Cardiac fibroblast (primary cell): ENCODE measurements around the gene MB.
A peak's percentile ranks its signal among the peaks of the same experiment; 100 is the strongest.

ENCODE experiments used
- DNase-seq, 2 donors: peaks; one replicate each; pipeline versions ENCODE4 v3.0.0 to v3.0.0-alpha.2; 2010; ENCODE audit warnings: low read depth in 2 of 2
- H3K4me3 ChIP-seq, 2 donors: replicated peaks in 1 of 2; 1 replicate in 1 of 2; 2 replicates in 1 of 2; pipeline ENCODE4 v1.5.1; 2011; ENCODE audit warnings: low read depth in 2 of 2, low read length in 2 of 2, mild to moderate bottlenecking in 2 of 2, moderate library complexity in 1 of 2
- TF ChIP-seq, protein P1 (sequence below): IDR thresholded peaks from one replicate; pipeline ENCODE4 v1.5.1; 2011; ENCODE audit warnings: low read depth, mild to moderate bottlenecking, low read length, inconsistent platforms

The MB gene

DNA sequence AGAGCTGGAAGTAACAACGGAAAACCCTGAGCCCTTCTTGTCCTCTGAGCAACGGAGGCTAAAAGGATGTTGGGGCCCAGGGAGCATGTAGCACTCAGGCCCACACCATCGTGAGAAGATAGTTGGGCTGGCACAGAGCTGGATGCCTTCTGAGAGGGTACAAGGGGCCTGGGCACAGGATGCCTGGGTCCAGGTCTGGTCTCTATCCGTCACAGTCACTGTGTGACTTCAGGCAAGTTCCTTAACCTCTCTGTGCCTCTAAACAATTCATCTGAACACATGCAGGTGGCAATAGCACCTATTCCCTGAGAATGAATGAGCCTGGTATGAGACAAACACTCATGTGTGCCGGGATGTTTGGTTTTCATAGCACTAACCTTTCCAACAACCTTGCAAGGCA is 29.2 kb downstream of the MB start:
- TF ChIP-seq, protein P1, sequence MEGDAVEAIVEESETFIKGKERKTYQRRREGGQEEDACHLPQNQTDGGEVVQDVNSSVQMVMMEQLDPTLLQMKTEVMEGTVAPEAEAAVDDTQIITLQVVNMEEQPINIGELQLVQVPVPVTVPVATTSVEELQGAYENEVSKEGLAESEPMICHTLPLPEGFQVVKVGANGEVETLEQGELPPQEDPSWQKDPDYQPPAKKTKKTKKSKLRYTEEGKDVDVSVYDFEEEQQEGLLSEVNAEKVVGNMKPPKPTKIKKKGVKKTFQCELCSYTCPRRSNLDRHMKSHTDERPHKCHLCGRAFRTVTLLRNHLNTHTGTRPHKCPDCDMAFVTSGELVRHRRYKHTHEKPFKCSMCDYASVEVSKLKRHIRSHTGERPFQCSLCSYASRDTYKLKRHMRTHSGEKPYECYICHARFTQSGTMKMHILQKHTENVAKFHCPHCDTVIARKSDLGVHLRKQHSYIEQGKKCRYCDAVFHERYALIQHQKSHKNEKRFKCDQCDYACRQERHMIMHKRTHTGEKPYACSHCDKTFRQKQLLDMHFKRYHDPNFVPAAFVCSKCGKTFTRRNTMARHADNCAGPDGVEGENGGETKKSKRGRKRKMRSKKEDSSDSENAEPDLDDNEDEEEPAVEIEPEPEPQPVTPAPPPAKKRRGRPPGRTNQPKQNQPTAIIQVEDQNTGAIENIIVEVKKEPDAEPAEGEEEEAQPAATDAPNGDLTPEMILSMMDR, result no peak
- no peak for DNase-seq

DNA sequence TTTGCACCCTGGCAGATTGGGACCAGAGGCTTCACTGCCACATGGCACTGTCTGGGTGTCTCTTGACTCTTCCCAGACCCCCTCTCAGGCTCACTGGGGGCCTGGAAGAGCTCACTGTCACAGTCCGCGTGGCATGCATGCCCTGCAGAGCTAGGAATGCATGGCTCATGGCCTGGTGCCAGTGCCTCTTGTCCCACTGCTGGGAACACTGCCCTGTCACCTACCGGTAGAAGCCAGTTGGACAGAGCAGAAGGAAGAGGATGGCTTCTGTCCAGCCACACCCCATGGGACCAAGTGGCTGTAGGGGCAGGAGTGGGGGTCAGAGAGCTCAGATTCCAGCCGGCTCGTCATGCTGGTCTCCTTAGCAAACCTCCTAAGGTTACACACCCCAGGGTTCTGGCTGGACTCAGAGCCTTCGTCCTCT is 29.7 kb downstream of the MB start:
- TF ChIP-seq, protein P1, result no peak
- DNase-seq, result peak in 1 of 2 donors; percentile 35

More for the DNA sequence above, 29.2 kb downstream of the MB start:
- H3K4me3 ChIP-seq, result no peak overlapping the region

DNA sequence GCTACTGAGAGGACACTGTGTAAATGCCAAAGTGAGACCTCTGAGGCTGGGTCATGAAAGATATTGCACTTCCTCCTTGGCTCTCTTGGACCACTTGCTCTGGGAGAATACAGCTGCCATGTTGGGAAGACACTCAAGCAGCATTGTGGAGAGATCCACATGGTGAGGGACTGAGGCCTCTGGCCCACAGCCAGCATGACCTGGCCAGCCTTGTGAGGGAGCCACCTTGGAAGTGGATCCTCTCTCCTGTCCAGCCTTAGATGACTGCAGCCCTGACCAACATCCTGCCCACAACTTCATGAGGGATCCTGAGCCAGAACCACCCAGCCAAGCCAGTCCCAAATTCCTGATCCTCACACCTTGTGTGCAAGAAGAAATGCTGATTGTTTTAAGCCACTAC is 30.4 kb downstream of the MB start:
- TF ChIP-seq, protein P1, result no peak
- H3K4me3 ChIP-seq, result no peak overlapping the region

More for the DNA sequence above, 29.7 kb downstream of the MB start:
- no peak overlapping the region for H3K4me3 ChIP-seq

DNA sequence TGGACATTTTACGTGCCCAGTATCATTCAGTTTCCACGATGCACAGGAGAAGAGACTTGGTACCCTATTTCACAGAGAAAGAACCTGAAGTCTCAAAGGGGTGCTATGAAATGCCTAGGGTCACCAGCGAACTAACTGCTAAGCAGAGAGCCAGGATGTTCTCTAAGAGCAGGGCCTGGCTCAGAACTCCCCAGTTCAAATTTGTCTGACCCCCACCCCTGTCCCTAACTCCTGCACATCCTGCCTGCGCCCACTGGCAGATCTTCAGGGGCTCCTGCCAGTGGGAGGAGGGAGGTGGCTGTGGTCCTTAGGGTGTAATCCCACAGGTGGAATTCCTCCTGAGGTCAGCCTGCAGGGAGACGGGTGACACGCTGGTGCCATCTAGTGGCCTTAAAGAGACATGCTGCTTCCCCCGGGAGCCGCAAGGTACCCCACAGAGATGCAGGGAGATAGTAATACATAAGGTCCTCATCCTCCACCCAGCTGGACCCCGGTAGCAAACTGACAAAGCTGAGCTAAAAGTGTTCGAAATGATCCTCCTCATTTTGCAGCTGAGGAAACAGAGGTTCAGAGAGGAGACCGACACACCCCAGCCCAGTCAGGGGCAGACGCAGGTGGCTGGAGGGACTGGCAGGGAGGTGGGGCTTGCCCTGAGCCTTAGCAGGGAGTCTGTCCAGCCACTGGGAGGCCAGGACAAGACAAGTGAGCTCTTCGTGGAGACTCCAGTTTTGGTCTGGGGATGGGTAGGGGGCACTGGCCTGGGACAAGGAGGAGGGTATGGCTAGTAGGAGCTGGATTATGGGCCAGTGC is 34.1 kb downstream of the MB start:
- DNase-seq, result peak; percentile 73 to 74
- no peak overlapping the region for H3K4me3 ChIP-seq
- TF ChIP-seq, protein P1, result peak; percentile 87

More for the DNA sequence above, 30.4 kb downstream of the MB start:
- DNase-seq, result no peak

DNA sequence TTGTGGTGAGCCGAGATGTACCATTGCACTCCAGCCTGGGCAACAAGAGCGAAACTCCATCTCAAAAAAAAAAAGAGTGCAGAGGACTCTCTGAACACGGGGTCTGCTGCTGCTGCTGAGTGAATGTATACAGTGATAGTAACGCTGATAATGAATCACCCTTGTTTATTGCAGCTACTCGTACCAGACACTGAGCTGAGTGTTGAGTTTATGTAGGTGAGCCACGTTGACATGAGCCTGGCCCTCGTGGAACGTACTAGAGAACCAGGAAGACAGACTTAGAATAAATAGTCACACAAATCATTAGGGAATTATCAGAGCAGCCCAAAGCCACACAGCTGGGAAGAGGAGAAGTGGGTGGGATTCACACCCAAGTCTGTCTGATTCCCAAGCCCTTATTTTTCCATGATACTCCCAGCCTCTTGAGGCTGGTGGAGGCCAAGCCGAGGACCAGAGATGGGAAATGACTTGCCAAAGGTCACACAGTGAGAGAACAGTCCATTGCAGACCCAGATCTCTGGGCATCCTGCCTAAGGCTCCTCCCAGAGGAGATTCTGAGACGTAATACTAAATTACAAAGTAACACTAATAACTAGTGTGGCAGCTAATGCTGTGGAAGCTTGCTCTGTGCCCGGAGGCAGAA is 34.8 kb downstream of the MB start:
- no peak overlapping the region for H3K4me3 ChIP-seq
- TF ChIP-seq, protein P1, result no peak
- DNase-seq, result no peak

GRCh38 chr22:35581023-35581413 is 36.1 kb downstream of the MB start:
- TF ChIP-seq, protein P1, result no peak
- no peak overlapping the region for H3K4me3 ChIP-seq
- DNase-seq, result no peak
